Spinal cord (tissue), 10 donors: Measurements from ENCODE around the gene S1PR5. TPM values are rescaled to one million over a fixed set of nuclear protein-coding genes. Genes with fewer than 3 reads are reported as not detected.
"Not testable (repeated sequence)": the region's sequence is repeated elsewhere in the genome, so short reads cannot be mapped to it uniquely, and the experiment has no call there.

Source experiments
- DNase-seq, 6 donors: peaks; one replicate each; pipeline versions ENCODE4 v3.0.0 to v3.0.0-alpha.2; 2013 to 2015; ENCODE audit warnings: low spot score in 6 of 6, low read depth in 4 of 6
- H3K27ac ChIP-seq: one replicate; pipeline ENCODE4 v1.5.1; 2013; ENCODE audit warnings: low read depth, low read length, control low read depth
- H3K27me3 ChIP-seq: one replicate; pipeline ENCODE4 v1.6.1; 2013; ENCODE audit warnings: low read length; ENCODE audit not compliant: control insufficient read depth, insufficient read depth
- H3K36me3 ChIP-seq: one replicate; pipeline ENCODE4 v1.6.1; 2013; ENCODE audit warnings: low read length; ENCODE audit not compliant: control insufficient read depth, insufficient read depth
- H3K4me1 ChIP-seq: one replicate; pipeline ENCODE4 v1.6.1; 2013; ENCODE audit warnings: low read length; ENCODE audit not compliant: control insufficient read depth, insufficient read depth
- H3K4me3 ChIP-seq: one replicate; pipeline ENCODE4 v1.5.1; 2013; ENCODE audit warnings: low read depth, low read length, control low read depth
- H3K9me3 ChIP-seq: one replicate; pipeline ENCODE4 v1.6.1; 2013; ENCODE audit warnings: low read length; ENCODE audit not compliant: control insufficient read depth, insufficient read depth
- WGBS: methylation state at CpG from one replicate; pipeline ENCODE4 v1.1.5; 2013; ENCODE audit warnings: missing lambda C conversion rate; ENCODE audit not compliant: insufficient coverage; 5-methylcytosine and 5-hydroxymethylcytosine counted together
- polyA plus RNA-seq, 2 donors: library from polyadenylated mRNA; unstranded; fragments of 120-200 nt; gene quantifications; one replicate each; pipeline ENCODE4 v1.2.1, GENCODE V29; 2013; ENCODE audit not compliant: insufficient read length in 2 of 2
- total RNA-seq, 2 donors: library from RNA; depleted of rRNA in 1 of 2; stranded (reverse); fragments of 120-200 nt in 1 of 2; fragments of >200 nt in 1 of 2; gene quantifications; one replicate each; pipeline versions ENCODE4 v1.2.3 to v1.2.4, GENCODE V29; 2013 to 2014
- donor health status: healthy.

S1PR5 gene
- total and polyA plus RNA-seq, 4 donors, result 1.1 to 3.8 (median 1.5) TPM

DNA sequence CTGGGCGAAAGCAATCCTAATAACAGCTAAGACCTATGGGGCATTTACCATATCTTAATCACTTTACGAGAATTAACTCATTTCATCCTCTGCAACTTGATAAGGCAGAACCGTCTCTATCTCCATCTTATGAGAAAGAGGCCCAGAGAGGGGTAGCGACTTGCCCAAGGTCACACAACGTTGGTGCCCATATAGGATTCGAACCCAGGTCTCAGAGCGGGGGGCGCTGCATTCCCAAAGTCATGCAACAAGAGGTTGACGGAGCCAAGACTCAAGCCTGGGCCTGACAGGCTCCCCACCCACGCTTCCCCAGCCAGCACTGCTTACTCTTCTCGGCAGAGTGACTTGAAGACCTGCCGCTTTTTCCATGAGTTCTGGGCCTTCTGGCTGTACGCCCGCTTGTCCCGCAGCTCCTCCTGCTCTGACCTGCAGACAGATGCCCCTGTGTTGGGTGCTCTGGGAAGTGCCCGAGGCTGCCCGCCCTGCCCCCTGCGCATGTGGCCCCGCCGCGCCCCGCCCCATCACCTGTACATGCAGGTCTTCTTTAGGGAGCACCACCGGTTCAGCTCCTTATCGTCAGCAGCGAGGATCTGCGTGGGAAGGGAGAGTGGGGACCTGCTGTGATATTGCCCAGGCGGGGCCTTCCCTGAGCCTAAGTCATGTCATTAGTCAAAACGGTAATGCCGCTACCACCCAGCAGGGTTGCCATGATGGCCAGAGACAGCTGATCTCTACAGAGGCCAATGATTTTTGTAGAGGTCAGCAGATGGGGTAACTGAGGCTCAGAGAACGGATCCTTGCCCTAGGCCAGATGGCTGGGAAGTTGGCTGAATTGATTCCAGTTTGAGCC lies 37.7 kb upstream of the S1PR5 start:
- H3K36me3 ChIP-seq, result peaks cover 96% of the 10 kb centered on the region
- no peaks in the 10 kb centered on the region for H3K27me3 ChIP-seq
- no peaks in the 10 kb centered on the region for H3K9me3 ChIP-seq
- DNase-seq, result no peak
- no peaks in the 10 kb centered on the region for H3K4me1 ChIP-seq
- 83% methylated on average over 25 of the region's 30 CpGs for WGBS
- no peak overlapping the region for H3K4me3 ChIP-seq
- no peak overlapping the region for H3K27ac ChIP-seq

DNA sequence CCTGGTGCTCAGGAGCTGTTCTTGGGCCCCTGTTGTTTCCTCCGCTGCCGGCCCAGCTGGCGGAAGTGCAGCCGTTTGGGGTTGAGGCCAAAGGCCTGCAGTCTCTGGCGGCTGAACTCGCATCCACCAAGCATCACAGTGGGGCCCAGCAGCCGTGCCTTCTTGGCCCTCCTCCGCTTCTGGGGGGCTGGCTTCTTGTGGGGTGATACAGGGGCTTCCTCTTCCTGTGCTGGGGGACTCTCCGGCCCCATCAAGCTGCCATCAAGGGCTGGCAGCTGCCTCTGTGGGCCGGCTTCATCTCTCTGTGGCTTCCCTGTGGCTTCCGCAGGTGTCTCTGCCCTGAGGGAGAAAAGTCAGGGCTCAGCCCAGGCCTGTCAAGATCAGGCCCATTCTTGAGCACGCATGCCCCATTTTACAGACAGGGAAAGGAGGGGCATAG lies 36.7 kb upstream of the S1PR5 start:
- Histone ChIP-seq H3K36me3 (peaks cover 96% of the 10 kb centered on the region), H3K27ac (no peak overlapping the region), H3K27me3 (no peaks in the 10 kb centered on the region), H3K9me3 (no peaks in the 10 kb centered on the region), H3K4me3 (no peak overlapping the region), H3K4me1 (no peaks in the 10 kb centered on the region)
- 79% methylated on average over 10 of the region's 12 CpGs for WGBS
- no peak for DNase-seq

GRCh38 chr19:10553087-10553667 lies 35.9 kb upstream of the S1PR5 start:
- H3K27me3 ChIP-seq, result no peaks in the 10 kb centered on the region
- no peak overlapping the region for H3K27ac ChIP-seq
- 90% methylated on average over 8 of the region's 13 CpGs for WGBS
- no peak for DNase-seq
- no peaks in the 10 kb centered on the region for H3K9me3 ChIP-seq
- H3K4me1 ChIP-seq, result no peaks in the 10 kb centered on the region
- peaks cover 97% of the 10 kb centered on the region for H3K36me3 ChIP-seq
- H3K4me3 ChIP-seq, result no peak overlapping the region

DNA sequence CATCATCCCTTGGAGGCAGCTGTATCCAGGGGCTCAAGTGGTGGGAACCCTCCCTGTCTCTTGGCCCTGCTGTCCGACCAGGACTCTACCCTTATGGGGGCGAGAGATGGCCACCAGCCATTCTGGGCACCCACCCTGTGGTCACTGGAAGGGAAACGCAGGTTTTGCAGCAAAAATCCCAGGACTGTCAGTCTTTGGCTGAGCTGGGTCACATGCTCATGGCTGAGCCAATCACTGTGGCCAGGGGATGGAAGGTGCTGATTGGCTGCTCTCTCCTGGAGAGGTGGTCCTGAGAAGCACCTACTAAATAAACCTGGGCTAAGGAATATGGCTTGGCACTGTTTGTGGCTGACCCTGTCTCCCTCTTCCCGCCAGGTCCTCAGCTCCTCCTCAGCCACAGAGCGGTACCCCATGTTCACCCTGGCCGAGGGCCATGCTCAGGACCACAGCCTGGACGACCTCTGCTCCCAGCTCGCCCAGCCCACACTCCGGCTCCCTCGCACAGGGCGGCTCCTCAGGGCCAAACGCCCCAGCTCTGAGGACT lies 35.3 kb upstream of the S1PR5 start:
- no peak overlapping the region for H3K27ac ChIP-seq
- no peaks in the 10 kb centered on the region for H3K9me3 ChIP-seq
- 83% methylated on average over 9 of the region's 12 CpGs for WGBS
- H3K27me3 ChIP-seq, result no peaks in the 10 kb centered on the region
- H3K4me3 ChIP-seq, result no peak overlapping the region
- no peaks in the 10 kb centered on the region for H3K4me1 ChIP-seq
- peak in 1 of 6 donors; percentile 50 for DNase-seq
- H3K36me3 ChIP-seq, result peaks cover 96% of the 10 kb centered on the region

DNA sequence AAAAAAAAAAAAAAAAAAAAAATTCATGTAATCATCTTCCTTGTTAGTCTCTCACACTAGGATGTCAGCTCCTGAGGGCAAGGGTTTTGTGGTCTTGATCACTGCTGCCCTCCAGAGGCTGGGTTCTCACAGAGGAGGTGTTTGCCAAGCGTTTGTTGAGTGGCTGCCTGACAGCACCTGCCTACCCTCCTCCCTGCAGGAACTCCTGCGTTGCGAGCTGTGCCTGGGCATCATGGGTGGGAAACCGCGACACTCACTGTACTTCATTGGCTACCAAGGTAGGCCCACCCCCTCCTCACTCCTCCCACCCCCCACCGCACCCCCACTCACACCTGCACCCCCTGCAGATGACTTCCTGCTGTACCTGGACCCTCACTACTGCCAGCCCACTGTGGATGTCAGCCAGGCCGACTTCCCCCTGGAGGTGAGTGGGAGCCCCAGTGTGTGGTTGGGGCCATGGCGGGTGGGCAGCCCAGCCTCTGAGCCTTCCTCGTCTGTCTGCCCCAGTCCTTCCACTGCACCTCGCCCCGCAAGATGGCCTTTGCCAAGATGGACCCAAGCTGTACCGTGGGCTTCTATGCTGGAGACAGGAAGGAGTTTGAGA lies 34.6 kb upstream of the S1PR5 start:
- no peaks in the 10 kb centered on the region for H3K27me3 ChIP-seq
- DNase-seq, result no peak
- H3K36me3 ChIP-seq, result peaks cover 98% of the 10 kb centered on the region
- no peak overlapping the region for H3K4me3 ChIP-seq
- 94% methylated on average over 6 of the region's 12 CpGs for WGBS
- no peaks in the 10 kb centered on the region for H3K9me3 ChIP-seq
- H3K4me1 ChIP-seq, result no peaks in the 10 kb centered on the region
- H3K27ac ChIP-seq, result no peak overlapping the region

DNA sequence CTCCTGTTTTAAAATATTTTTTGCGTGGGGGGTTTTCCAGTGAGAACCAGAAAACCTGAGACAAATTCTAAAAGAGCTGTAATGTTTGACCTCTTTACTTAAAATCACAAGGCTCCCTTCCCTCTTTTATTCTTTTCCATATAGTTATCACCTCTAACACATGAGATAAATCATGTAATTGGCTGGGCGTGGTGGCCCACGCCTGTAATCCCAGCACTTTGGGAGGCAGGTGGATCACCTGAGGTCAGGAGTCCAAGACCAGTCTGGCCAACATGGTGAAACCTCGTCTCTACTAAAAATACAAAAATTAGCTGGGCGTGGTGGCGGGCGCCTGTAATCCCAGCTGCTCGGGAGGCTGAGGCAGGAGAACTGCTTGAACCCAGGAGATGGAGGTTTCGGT lies 33.8 kb upstream of the S1PR5 start:
- 95% methylated on average over 7 of the region's 9 CpGs for WGBS

GRCh38 chr19:10550336-10550735 lies 33.1 kb upstream of the S1PR5 start:
- peaks cover 2% of the 10 kb centered on the region for H3K4me1 ChIP-seq
- H3K4me3 ChIP-seq, result no peak overlapping the region
- 96% methylated on average over 4 of the region's 6 CpGs for whole genome bisulfite sequencing
- H3K36me3 ChIP-seq, result peaks cover 93% of the 10 kb centered on the region
- H3K27me3 ChIP-seq, result no peaks in the 10 kb centered on the region
- DNase-seq, result no peak
- H3K9me3 ChIP-seq, result no peaks in the 10 kb centered on the region
- no peak overlapping the region for H3K27ac ChIP-seq

More for the DNA sequence above, 33.8 kb upstream of the S1PR5 start:
- H3K27me3 ChIP-seq, H3K4me1 ChIP-seq, H3K27ac ChIP-seq, DNase-seq, H3K9me3 ChIP-seq, H3K4me3 ChIP-seq: not testable (repeated sequence)
- H3K36me3 ChIP-seq, result peaks cover 95% of the 10 kb centered on the region

GRCh38 chr19:10549733-10550132 lies 32.5 kb upstream of the S1PR5 start:
- Histone ChIP-seq H3K27me3 (no peaks in the 10 kb centered on the region), H3K9me3 (no peaks in the 10 kb centered on the region), H3K27ac (no peak overlapping the region), H3K36me3 (peaks cover 90% of the 10 kb centered on the region), H3K4me3 (no peak overlapping the region), H3K4me1 (peaks cover 8% of the 10 kb centered on the region)
- 83% methylated on average over 5 of the region's 7 CpGs for WGBS
- DNase-seq, result no peak

GRCh38 chr19:10548746-10549276 lies 31.6 kb upstream of the S1PR5 start:
- H3K9me3 ChIP-seq, result no peaks in the 10 kb centered on the region
- WGBS, result 98% methylated on average over 16 of the region's 18 CpGs
- H3K4me3 ChIP-seq, result no peak overlapping the region
- no peak overlapping the region for H3K27ac ChIP-seq
- DNase-seq, result no peak
- peaks cover 15% of the 10 kb centered on the region for H3K4me1 ChIP-seq
- H3K36me3 ChIP-seq, result peaks cover 82% of the 10 kb centered on the region
- no peaks in the 10 kb centered on the region for H3K27me3 ChIP-seq
